Head of caudate nucleus (tissue), 42 donors: Measurements from ENCODE around the gene ELF3.
"Not testable (repeated sequence)": the region's sequence is repeated elsewhere in the genome, so short reads cannot be mapped to it uniquely, and the experiment has no call there.

Source experiments
- DNase-seq, 42 donors: peaks; one replicate each; pipeline versions ENCODE4 v3.0.0 to v3.0.0-alpha.2; 2020 to 2021; ENCODE audit warnings: mixed read lengths in 7 of 42
- intact Hi-C: fragments of 100-400 bp; cut with DNase I; formaldehyde crosslinking; loops from one replicate; pipeline ENCODE4 v1.15.0; 2022

Gene ELF3

GRCh38 chr1:202010180-202011015 lies at the start of gene ELF3:
Gene ELF3, plus strand, starts transcription at chr1:202010587. Its CDS starts 550 bp downstream, at chr1:202011137.
- intact Hi-C loops: no loop called here
- DNase-seq: no peak

GRCh38 chr1:201962382-201962781 lies 48.0 kb upstream of the ELF3 start:
- DNase-seq, intact Hi-C loops: not testable (repeated sequence)

- intact Hi-C loops: no loop called here
- no peak for DNase-seq
Measured at GRCh38 chr1:201964261-201964660, 46.1 kb upstream of the ELF3 start.

GRCh38 chr1:201966171-201966570 lies 44.2 kb upstream of the ELF3 start:
- no peak for DNase-seq
- intact Hi-C loops: no loop called here

- intact Hi-C loops: no loop called here
- DNase-seq: no peak
Measured at GRCh38 chr1:201968202-201968925, 42.0 kb upstream of the ELF3 start.

GRCh38 chr1:201970334-201971159 lies 39.8 kb upstream of the ELF3 start:
- intact Hi-C loops: loop anchor here (5.0 kb wide), 2 partner anchors 78 to 93 kb away; no protein-coding TSS in a partner anchor
- DNase-seq: no peak

- peak in 41 of 42 donors; percentile 41 to 90 (median 78) for DNase-seq
- intact Hi-C loops: no loop called here
Measured at GRCh38 chr1:201982082-201982622, 28.2 kb upstream of the ELF3 start.

- intact Hi-C loops: no loop called here
- DNase-seq: peak in 41 of 42 donors; percentile 21 to 78 (median 55)
Measured at GRCh38 chr1:201982623-201983379, 27.6 kb upstream of the ELF3 start, which contains the start of gene RNPEP. Gene RNPEP, plus strand, starts transcription at chr1:201982648. Its CDS starts 19 bp downstream, at chr1:201982667.

- no peak for DNase-seq
- intact Hi-C loops: no loop called here
Measured at GRCh38 chr1:201983380-201983805, 27.0 kb upstream of the ELF3 start.

- intact Hi-C loops: no loop called here
- DNase-seq: no peak
Measured at GRCh38 chr1:201984446-201984845, 25.9 kb upstream of the ELF3 start.

GRCh38 chr1:201985355-201985754 lies 25.0 kb upstream of the ELF3 start:
- intact Hi-C loops: no loop called here

GRCh38 chr1:201988601-201989000 lies 21.8 kb upstream of the ELF3 start:
- intact Hi-C loops: no loop called here
- peak in 1 of 42 donors; percentile 21 for DNase-seq

More at GRCh38 chr1:201985355-201985754, 25.0 kb upstream of the ELF3 start:
- no peak for DNase-seq

GRCh38 chr1:201989354-201990128 lies 20.8 kb upstream of the ELF3 start:
- intact Hi-C loops: no loop called here
- DNase-seq: peak in 2 of 42 donors; percentile 2 to 12

GRCh38 chr1:201990427-201990826 lies 20.0 kb upstream of the ELF3 start:
- DNase-seq: peak in 1 of 42 donors; percentile 2
- intact Hi-C loops: no loop called here

- DNase-seq: peak in 40 of 42 donors; percentile 12 to 80 (median 54)
- intact Hi-C loops: no loop called here
Measured at GRCh38 chr1:201999625-202000238, 10.7 kb upstream of the ELF3 start.

GRCh38 chr1:202002507-202002906 lies 7.9 kb upstream of the ELF3 start:
- intact Hi-C loops: no loop called here
- DNase-seq: no peak

- peak in 28 of 42 donors; percentile 11 to 88 (median 43) for DNase-seq
Measured at GRCh38 chr1:202004711-202005110, 5.7 kb upstream of the ELF3 start.

More at GRCh38 chr1:202004711-202005110, 5.7 kb upstream of the ELF3 start:
- intact Hi-C loops: loop anchor here (5.0 kb wide), 2 partner anchors 113 to 133 kb away; no protein-coding TSS in a partner anchor
